ENCODE results near the gene TNS3. TPM values are rescaled to one million over a fixed set of nuclear protein-coding genes. Genes with fewer than 3 reads are reported as not detected.

TNS3 gene
- polyA plus RNA-seq, 3 donors = 5.2 to 30.3 (median 7.9) TPM

- Histone ChIP-seq H3K36me3 (replicated peaks in 1 of 2; ENCODE audit: control insufficient read depth in 1 of 2, insufficient read depth in 2 of 2, low read length in 2 of 2) (peaks cover 41 to 94% of the 10 kb centered on the region in 2 donors), H4K20me1 (ENCODE audit: insufficient read depth, low read length) (peaks cover 39% of the 10 kb centered on the region), H3K79me2 (ENCODE audit: insufficient read depth, low read length) (no peaks in the 10 kb centered on the region), H3K27ac (ENCODE audit: low read depth in 1 of 2, low read length in 2 of 2) (no peak overlapping the region), H3K27me3 (ENCODE audit: control insufficient read depth in 2 of 2, insufficient read depth in 2 of 2, low read length in 2 of 2) (no peaks in the 10 kb centered on the region), H3K4me1 (ENCODE audit: control insufficient read depth in 1 of 2, insufficient read depth in 2 of 2, low read length in 2 of 2) (no peaks in the 10 kb centered on the region), H3K9me3 (replicated peaks in 1 of 2; ENCODE audit: control insufficient read depth in 1 of 2, insufficient read depth in 1 of 2, low read length in 2 of 2) (no peaks in the 10 kb centered on the region), H3K9ac (ENCODE audit: insufficient read depth, low read length, poor library complexity, severe bottlenecking) (no peak overlapping the region), H3K4me2 (replicated peaks; ENCODE audit: extremely low read depth, low read length, poor library complexity, severe bottlenecking) (no peak overlapping the region), H3K4me3 (replicated peaks in 1 of 3; ENCODE audit: low read depth in 2 of 3, low read length in 3 of 3) (no peak overlapping the region), H2AFZ (ENCODE audit: insufficient read depth, low read depth, low read length, poor library complexity, severe bottlenecking) (no peak overlapping the region)
- 100% methylated on average over 7 of the region's 7 CpGs for WGBS (ENCODE audit: insufficient coverage)
- peak overlapping the region in 4 of 7 donors; percentile 5 to 78 (median 49) for H3K27ac Mint-ChIP-seq
- no peak for TF ChIP-seq CTCF (IDR thresholded peaks at IDR 0.05)
- H3K4me1 Mint-ChIP-seq = no peaks in the 10 kb centered on the region
- no peak overlapping the region for H3K4me3 Mint-ChIP-seq
- no peaks in the 10 kb centered on the region for H3K27me3 Mint-ChIP-seq (ENCODE audit: low read depth in 3 of 3)
- intact Hi-C loops (cut with micrococcal nuclease) = no loop called here
- DNase-seq = no peak
- H3K36me3 Mint-ChIP-seq = peaks cover 63 to 83% of the 10 kb centered on the region in 2 donors
- no peaks in the 10 kb centered on the region for H3K9me3 Mint-ChIP-seq
Measured at GRCh38 chr7:47328392-47329319, 253.3 kb downstream of the TNS3 start.

GRCh38 chr7:47327698-47328391 is 254.1 kb downstream of the TNS3 start:
- WGBS (ENCODE audit: insufficient coverage) = 92% methylated on average over 23 of the region's 24 CpGs
- DNase-seq = no peak
- Histone ChIP-seq H3K4me3 (replicated peaks in 1 of 3; ENCODE audit: low read depth in 2 of 3, low read length in 3 of 3) (no peak overlapping the region), H3K27me3 (ENCODE audit: control insufficient read depth in 2 of 2, insufficient read depth in 2 of 2, low read length in 2 of 2) (no peaks in the 10 kb centered on the region), H4K20me1 (ENCODE audit: insufficient read depth, low read length) (peaks cover 30% of the 10 kb centered on the region), H2AFZ (ENCODE audit: insufficient read depth, low read depth, low read length, poor library complexity, severe bottlenecking) (no peak overlapping the region), H3K36me3 (replicated peaks in 1 of 2; ENCODE audit: control insufficient read depth in 1 of 2, insufficient read depth in 2 of 2, low read length in 2 of 2) (peaks cover 36 to 92% of the 10 kb centered on the region in 2 donors), H3K4me2 (replicated peaks; ENCODE audit: extremely low read depth, low read length, poor library complexity, severe bottlenecking) (no peak overlapping the region), H3K79me2 (ENCODE audit: insufficient read depth, low read length) (no peaks in the 10 kb centered on the region), H3K27ac (ENCODE audit: low read depth in 1 of 2, low read length in 2 of 2) (no peak overlapping the region), H3K9me3 (replicated peaks in 1 of 2; ENCODE audit: control insufficient read depth in 1 of 2, insufficient read depth in 1 of 2, low read length in 2 of 2) (no peaks in the 10 kb centered on the region), H3K4me1 (ENCODE audit: control insufficient read depth in 1 of 2, insufficient read depth in 2 of 2, low read length in 2 of 2) (no peaks in the 10 kb centered on the region), H3K9ac (ENCODE audit: insufficient read depth, low read length, poor library complexity, severe bottlenecking) (no peak overlapping the region)
- peaks cover 62 to 82% of the 10 kb centered on the region in 2 donors for H3K36me3 Mint-ChIP-seq
- no peaks in the 10 kb centered on the region for H3K27me3 Mint-ChIP-seq (ENCODE audit: low read depth in 3 of 3)
- H3K4me1 Mint-ChIP-seq = no peaks in the 10 kb centered on the region
- H3K4me3 Mint-ChIP-seq = no peak overlapping the region
- TF ChIP-seq CTCF (IDR thresholded peaks at IDR 0.05) = no peak
- no peaks in the 10 kb centered on the region for H3K9me3 Mint-ChIP-seq
- peak overlapping the region in 4 of 7 donors; percentile 12 to 78 (median 21) for H3K27ac Mint-ChIP-seq
- intact Hi-C loops (cut with micrococcal nuclease) = no loop called here

Data from CD14-positive monocyte (primary cell).